RCC 7860 (cell line): Measurements from ENCODE around the gene CDC42BPA.

Source experiments
- DNase-seq: peaks from one replicate; pipeline ENCODE4 v3.0.0-alpha.2; 2015; ENCODE audit warnings: low spot score
- FAIRE-seq: peaks from 2 replicates; lab custom pipeline; 2012; peaks lifted over from hg19 to GRCh38; lab: Jason Lieb, UNC

The CDC42BPA gene

GRCh38 chr1:226983247-226983991 lies 334.9 kb downstream of the CDC42BPA start:
- FAIRE-seq, result no peak
- no peak for DNase-seq

GRCh38 chr1:226982451-226983177 lies 335.7 kb downstream of the CDC42BPA start:
- DNase-seq (no peak), FAIRE-seq (no peak)

- no peak for DNase-seq
- no peak for FAIRE-seq
These were observed 336.5 kb downstream of the CDC42BPA start for GRCh38 chr1:226981838-226982237.

GRCh38 chr1:226981386-226981817 lies 336.9 kb downstream of the CDC42BPA start:
- no peak for DNase-seq
- no peak for FAIRE-seq

GRCh38 chr1:226980565-226981385 lies 337.5 kb downstream of the CDC42BPA start:
- no peak for DNase-seq
- FAIRE-seq, result no peak

- no peak for FAIRE-seq
These were observed 338.2 kb downstream of the CDC42BPA start for GRCh38 chr1:226980122-226980560.

GRCh38 chr1:226979517-226980121 lies 338.7 kb downstream of the CDC42BPA start:
- no peak for FAIRE-seq
- no peak for DNase-seq

More at GRCh38 chr1:226980122-226980560, 338.2 kb downstream of the CDC42BPA start:
- DNase-seq, result no peak

- DNase-seq (no peak), FAIRE-seq (no peak)
These were observed 339.2 kb downstream of the CDC42BPA start for GRCh38 chr1:226979115-226979516.

GRCh38 chr1:226978432-226979114 lies 339.7 kb downstream of the CDC42BPA start:
- FAIRE-seq (no peak), DNase-seq (no peak)

GRCh38 chr1:226977643-226978431 lies 340.5 kb downstream of the CDC42BPA start:
- DNase-seq (no peak), FAIRE-seq (no peak)

GRCh38 chr1:226976978-226977642 lies 341.2 kb downstream of the CDC42BPA start:
- no peak for FAIRE-seq

GRCh38 chr1:226976276-226976977 lies 341.9 kb downstream of the CDC42BPA start:
- DNase-seq (no peak), FAIRE-seq (no peak)

More at GRCh38 chr1:226976978-226977642, 341.2 kb downstream of the CDC42BPA start:
- no peak for DNase-seq

GRCh38 chr1:226975259-226976250 lies 342.7 kb downstream of the CDC42BPA start:
- FAIRE-seq (no peak), DNase-seq (no peak)

- FAIRE-seq (no peak), DNase-seq (no peak)
These were observed 343.6 kb downstream of the CDC42BPA start for GRCh38 chr1:226974544-226975258.

GRCh38 chr1:226973898-226974543 lies 344.3 kb downstream of the CDC42BPA start:
- FAIRE-seq (no peak), DNase-seq (no peak)

GRCh38 chr1:226973371-226973897 lies 344.9 kb downstream of the CDC42BPA start:
- DNase-seq (no peak), FAIRE-seq (no peak)
